Fibroblast of mammary gland (primary cell): ENCODE results near the gene NEK4.

Experiments used
- DNase-seq: peaks from one replicate; pipeline ENCODE4 v3.0.0-alpha.2; 2010; ENCODE audit warnings: low read depth
- H3K4me3 ChIP-seq: 2 replicates; pipeline ENCODE4 v1.5.1; 2011; ENCODE audit warnings: low read depth, mild to moderate bottlenecking, low read length, moderate library complexity; ENCODE audit not compliant: control insufficient read depth
- CTCF ChIP-seq: conservative IDR thresholded peaks from 2 replicates; pipeline ENCODE4 v1.5.1; 2011; ENCODE audit warnings: low read depth, low read length, inconsistent platforms; ENCODE audit not compliant: control insufficient read depth, insufficient read depth

NEK4 gene

GRCh38 chr3:52774901-52775864, 4.4 kb upstream of the NEK4 start:
- no peak for DNase-seq
- no peak for TF ChIP-seq CTCF
- H3K4me3 ChIP-seq: no peak overlapping the region

- no peak overlapping the region for H3K4me3 ChIP-seq
- no peak for DNase-seq
- TF ChIP-seq CTCF: no peak
Observed at GRCh38 chr3:52774066-52774713, 3.5 kb upstream of the NEK4 start.

- H3K4me3 ChIP-seq: no peak overlapping the region
- no peak for TF ChIP-seq CTCF
- no peak for DNase-seq
Observed at GRCh38 chr3:52773361-52774065, 2.8 kb upstream of the NEK4 start.

- no peak for TF ChIP-seq CTCF
- peak overlapping the region; percentile 82 for H3K4me3 ChIP-seq
- no peak for DNase-seq
Observed at GRCh38 chr3:52771702-52772101, 962 bp upstream of the NEK4 start.

- H3K4me3 ChIP-seq: peak overlapping the region; percentile 82
- no peak for DNase-seq
- TF ChIP-seq CTCF: no peak
Observed at GRCh38 chr3:52771334-52771681, 568 bp upstream of the NEK4 start.

GRCh38 chr3:52769786-52770455, 819 bp downstream of the NEK4 start:
- peak; percentile 11 for DNase-seq
- TF ChIP-seq CTCF: no peak
- peak overlapping the region; percentile 82 for H3K4me3 ChIP-seq
